Breast epithelium (tissue), 3 donors: ENCODE results near the gene ULK1.

Experiments
- CTCF ChIP-seq, 3 donors: fragments of 450-650 bp; IDR thresholded peaks; one replicate each; pipeline ENCODE4 v1.5.1; 2016 to 2017; ENCODE audit warnings: antibody characterized with exemption in 3 of 3, mild to moderate bottlenecking in 3 of 3, moderate library complexity in 3 of 3
- POLR2A ChIP-seq: fragments of 450-650 bp; IDR thresholded peaks from one replicate; pipeline ENCODE4 v1.6.1; 2016; ENCODE audit warnings: antibody characterized with exemption, mild to moderate bottlenecking, moderate library complexity

DNA sequence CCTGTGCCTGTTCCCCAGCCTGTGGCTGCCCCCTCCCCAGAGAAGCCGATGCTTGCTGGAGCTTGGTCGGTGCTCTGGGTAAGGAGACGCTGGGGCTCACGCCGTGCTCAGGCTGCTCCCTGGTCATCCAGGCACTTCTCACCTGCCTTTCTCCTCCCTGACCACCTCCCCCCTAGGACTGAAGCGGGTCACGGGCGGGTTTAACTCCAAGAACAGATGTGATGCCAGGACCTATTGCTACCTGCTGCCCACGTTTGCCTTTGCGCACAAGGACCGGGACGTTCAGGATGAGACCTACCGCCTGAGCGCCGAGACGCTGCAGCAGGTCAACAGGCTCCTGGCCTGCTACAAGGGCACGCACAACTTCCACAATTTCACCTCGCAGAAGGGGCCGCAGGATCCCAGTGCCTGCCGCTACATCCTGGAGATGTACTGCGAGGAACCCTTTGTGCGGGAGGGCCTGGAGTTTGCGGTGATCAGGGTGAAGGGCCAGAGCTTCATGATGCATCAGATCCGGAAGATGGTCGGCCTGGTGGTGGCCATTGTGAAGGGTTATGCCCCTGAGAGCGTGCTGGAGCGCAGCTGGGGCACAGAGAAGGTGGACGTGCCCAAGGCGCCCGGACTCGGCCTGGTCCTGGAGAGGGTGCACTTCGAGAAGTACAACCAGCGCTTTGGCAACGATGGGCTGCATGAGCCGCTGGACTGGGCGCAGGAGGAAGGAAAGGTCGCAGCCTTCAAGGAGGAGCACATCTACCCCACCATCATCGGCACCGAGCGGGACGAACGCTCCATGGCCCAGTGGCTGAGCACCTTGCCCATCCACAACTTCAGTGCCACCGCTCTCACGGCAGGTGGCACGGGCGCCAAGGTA lies 46.9 kb downstream of the ULK1 start:
- TF ChIP-seq POLR2A, result no peak
- no peak for TF ChIP-seq CTCF (IDR thresholded peaks at IDR 0.05)
